Esophagus squamous epithelium (tissue), 5 donors: Measurements from ENCODE around the gene FGFRL1. TPM values are rescaled to one million over a fixed set of nuclear protein-coding genes. Genes with fewer than 3 reads are reported as not detected.

Source experiments
- DNase-seq: peaks from one replicate; lab custom pipeline; 2025; lab: John Stamatoyannopoulos, UW
- H3K27ac ChIP-seq, 4 donors: fragments of 200-600 bp; sonication (generic); one replicate each; pipeline ENCODE4 v1.5.1; 2016 to 2019; ENCODE audit warnings: mild to moderate bottlenecking in 1 of 4
- H3K27me3 ChIP-seq, 4 donors: fragments of 200-600 bp; sonication (generic); 1 replicate in 3 of 4; 2 replicates in 1 of 4; pipeline versions ENCODE4 v1.5.1 to v1.6.0; 2017 to 2021; ENCODE audit warnings: antibody characterized with exemption in 1 of 4
- H3K36me3 ChIP-seq, 3 donors: fragments of 200-600 bp; sonication (generic); one replicate each; pipeline ENCODE4 v1.5.1; 2016 to 2019
- H3K4me1 ChIP-seq, 3 donors: fragments of 200-600 bp; sonication (generic); one replicate each; pipeline ENCODE4 v1.5.1; 2017 to 2019
- H3K4me3 ChIP-seq, 4 donors: fragments of 200-600 bp; sonication (generic); 1 replicate in 3 of 4; 2 replicates in 1 of 4; pipeline ENCODE4 v1.5.1; 2016 to 2019; ENCODE audit warnings: mild to moderate bottlenecking in 2 of 4, moderate library complexity in 1 of 4
- H3K9me3 ChIP-seq, 3 donors: fragments of 200-600 bp; sonication (generic); one replicate each; pipeline ENCODE4 v1.5.1; 2016 to 2019
- POLR2A ChIP-seq, 4 donors: fragments of 450-650 bp; IDR thresholded peaks; one replicate each; pipeline ENCODE4 v1.6.1; 2017; ENCODE audit warnings: antibody characterized with exemption in 4 of 4, mild to moderate bottlenecking in 4 of 4, moderate library complexity in 3 of 4
- WGBS, 2 donors: methylation state at CpG; one replicate each; pipeline ENCODE4 v1.1.5; 2018; 5-methylcytosine and 5-hydroxymethylcytosine counted together
- intact Hi-C: fragments of 100-400 bp; cut with DNase I; formaldehyde crosslinking; loops from one replicate; pipeline ENCODE4 v1.15.0; 2022
- total RNA-seq, 4 donors: library from RNA; depleted of rRNA; stranded (reverse); fragments of >200 nt; gene quantifications; one replicate each; pipeline ENCODE4 v1.1.0, GENCODE V29; 2016
- TF ChIP-seq, protein P1 (sequence below), 6 experiments: fragments of 450-650 bp in 4 of 6; fragments of 200-600 bp in 2 of 6; sonication (generic) in 2 of 6; IDR thresholded peaks; one replicate each; pipeline ENCODE4 v1.5.1; 2016 to 2019; ENCODE audit warnings: antibody characterized with exemption in 6 of 6, mild to moderate bottlenecking in 4 of 6, moderate library complexity in 4 of 6
- donor health status: DM: yes; HTN: yes; CAD: no.

The FGFRL1 gene
- total RNA-seq, 4 donors from 2014 or later, result 2.8 to 10.1 (median 4.7) TPM

DNA sequence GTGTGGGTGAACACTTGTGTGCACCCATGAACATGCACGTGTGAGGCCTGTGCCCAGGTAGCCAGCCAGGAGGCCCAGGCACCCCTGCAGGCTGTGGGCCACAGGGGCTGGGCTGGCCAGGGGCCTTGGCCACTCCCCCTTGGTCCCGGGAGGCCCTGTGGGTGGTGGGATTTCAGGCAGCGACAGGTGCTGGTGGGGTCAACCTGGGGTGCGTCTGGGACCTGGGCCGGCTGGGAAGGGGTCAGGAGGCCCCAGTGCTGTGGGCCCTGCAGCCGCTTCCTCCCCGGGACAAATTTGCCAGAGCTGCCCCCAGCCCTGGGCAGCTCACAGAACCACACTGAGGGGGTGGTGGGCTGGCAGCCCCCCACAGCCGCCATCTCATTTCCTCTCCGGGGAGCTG lies 7.9 kb downstream of the FGFRL1 start:
- no peak for TF ChIP-seq POLR2A (IDR thresholded peaks at IDR 0.05)
- TF ChIP-seq, protein P1, sequence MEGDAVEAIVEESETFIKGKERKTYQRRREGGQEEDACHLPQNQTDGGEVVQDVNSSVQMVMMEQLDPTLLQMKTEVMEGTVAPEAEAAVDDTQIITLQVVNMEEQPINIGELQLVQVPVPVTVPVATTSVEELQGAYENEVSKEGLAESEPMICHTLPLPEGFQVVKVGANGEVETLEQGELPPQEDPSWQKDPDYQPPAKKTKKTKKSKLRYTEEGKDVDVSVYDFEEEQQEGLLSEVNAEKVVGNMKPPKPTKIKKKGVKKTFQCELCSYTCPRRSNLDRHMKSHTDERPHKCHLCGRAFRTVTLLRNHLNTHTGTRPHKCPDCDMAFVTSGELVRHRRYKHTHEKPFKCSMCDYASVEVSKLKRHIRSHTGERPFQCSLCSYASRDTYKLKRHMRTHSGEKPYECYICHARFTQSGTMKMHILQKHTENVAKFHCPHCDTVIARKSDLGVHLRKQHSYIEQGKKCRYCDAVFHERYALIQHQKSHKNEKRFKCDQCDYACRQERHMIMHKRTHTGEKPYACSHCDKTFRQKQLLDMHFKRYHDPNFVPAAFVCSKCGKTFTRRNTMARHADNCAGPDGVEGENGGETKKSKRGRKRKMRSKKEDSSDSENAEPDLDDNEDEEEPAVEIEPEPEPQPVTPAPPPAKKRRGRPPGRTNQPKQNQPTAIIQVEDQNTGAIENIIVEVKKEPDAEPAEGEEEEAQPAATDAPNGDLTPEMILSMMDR (IDR thresholded peaks at IDR 0.05), result no peak
- WGBS, 2 donors, result no CpG with 5 or more reads among the region's 9 CpGs
- Histone ChIP-seq H3K9me3 (no peaks in the 10 kb centered on the region), H3K4me3 (no peak overlapping the region), H3K27ac (no peak overlapping the region), H3K36me3 (peaks cover 0 to 7% (median 0%) of the 10 kb centered on the region in 3 donors), H3K4me1 (no peaks in the 10 kb centered on the region), H3K27me3 (no peaks in the 10 kb centered on the region)
- intact Hi-C loops, result no loop called here
- DNase-seq, result no peak

DNA sequence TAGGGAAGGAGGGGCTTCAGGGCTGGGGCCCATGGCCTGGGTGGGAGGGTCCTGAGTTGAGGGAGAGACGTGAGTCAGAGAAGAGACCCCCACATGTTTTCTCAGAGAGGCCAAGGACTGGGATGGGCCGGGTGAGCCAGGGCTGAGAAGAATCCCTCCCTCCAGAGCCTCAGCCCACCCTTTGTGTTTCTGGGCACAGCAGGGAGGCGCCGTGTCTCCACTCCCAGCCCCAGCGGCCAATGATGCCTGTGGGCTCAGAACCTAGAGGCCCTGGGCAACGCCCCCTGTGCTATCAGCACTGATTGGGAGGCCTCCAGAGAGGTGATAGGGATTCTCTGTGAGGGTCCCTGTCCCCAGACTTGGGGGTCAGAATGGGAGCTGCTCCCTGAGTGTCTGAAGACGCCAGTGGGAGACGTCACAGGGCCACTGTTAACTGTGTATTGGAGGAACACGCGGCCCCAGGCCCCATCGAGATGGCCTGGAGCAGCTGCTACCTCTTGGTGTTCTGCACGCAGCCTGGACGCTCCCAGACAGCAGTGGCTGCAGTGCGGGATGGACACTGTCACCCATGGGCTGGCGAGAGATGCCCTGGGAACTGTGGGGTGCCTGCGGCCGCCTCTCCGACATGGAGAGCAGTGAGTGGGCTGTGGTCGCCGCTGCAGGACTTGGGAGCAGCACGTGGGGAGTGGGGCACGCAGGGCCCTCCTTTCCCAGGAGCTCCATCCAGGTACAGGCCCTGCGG lies 8.5 kb downstream of the FGFRL1 start:
- TF ChIP-seq POLR2A (IDR thresholded peaks at IDR 0.05), result no peak
- TF ChIP-seq, protein P1 (IDR thresholded peaks at IDR 0.05), result no peak
- 63% methylated on average over 2 of the region's 23 CpGs; no CpG with 5 or more reads in 1 of the 2 donors for WGBS, 2 donors
- intact Hi-C loops, result no loop called here

DNA sequence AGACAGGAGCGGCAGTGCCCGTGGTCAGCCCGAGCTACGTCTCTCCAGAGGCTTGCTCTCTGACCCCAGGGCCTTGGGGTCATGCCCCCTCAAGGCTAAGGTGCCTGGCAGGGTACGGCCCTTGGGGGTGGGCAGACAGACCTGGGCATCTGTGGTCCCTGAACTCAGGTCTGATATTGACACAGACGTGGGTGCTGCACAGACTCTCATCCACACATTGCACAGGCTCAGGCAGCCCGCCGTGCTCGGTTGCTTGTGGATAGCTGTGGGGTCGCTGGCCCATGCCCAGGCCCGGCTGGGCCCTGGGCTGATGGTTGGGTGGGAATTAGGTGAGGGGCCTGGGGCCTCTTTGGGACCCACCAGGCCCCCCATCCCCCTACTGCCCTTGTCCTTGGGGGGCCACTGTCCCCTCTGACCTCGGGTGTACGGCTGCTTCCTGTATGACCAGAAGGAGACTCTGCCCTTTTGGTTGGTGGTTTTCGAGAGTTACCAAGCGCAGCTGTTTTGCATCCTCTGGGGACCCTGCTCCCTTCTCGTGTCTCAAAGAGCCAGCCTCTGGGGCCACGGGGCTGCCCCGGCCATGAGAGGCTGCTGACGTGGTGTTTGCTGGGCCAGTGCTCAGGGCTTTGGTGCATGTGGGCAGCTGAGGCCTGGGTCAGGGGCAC lies 10.1 kb downstream of the FGFRL1 start:
- TF ChIP-seq POLR2A (IDR thresholded peaks at IDR 0.05), result no peak
- TF ChIP-seq, protein P1 (IDR thresholded peaks at IDR 0.05), result no peak
- 100% methylated on average over 4 of the region's 19 CpGs; no CpG with 5 or more reads in 1 of the 2 donors for WGBS, 2 donors
- intact Hi-C loops, result no loop called here
- DNase-seq, result no peak
- no peaks in the 10 kb centered on the region for H3K9me3 ChIP-seq
- no peak overlapping the region for H3K27ac ChIP-seq
- H3K4me1 ChIP-seq, result peaks cover 0 to 7% (median 0%) of the 10 kb centered on the region in 3 donors
- no peak overlapping the region for H3K4me3 ChIP-seq
- peaks cover 0 to 19% (median 0%) of the 10 kb centered on the region in 3 donors for H3K36me3 ChIP-seq
- no peaks in the 10 kb centered on the region for H3K27me3 ChIP-seq

More for the DNA sequence above, 8.5 kb downstream of the FGFRL1 start:
- no peaks in the 10 kb centered on the region for H3K9me3 ChIP-seq
- H3K27ac ChIP-seq, result no peak overlapping the region
- no peaks in the 10 kb centered on the region for H3K4me1 ChIP-seq
- H3K27me3 ChIP-seq, result no peaks in the 10 kb centered on the region
- no peak for DNase-seq
- peaks cover 0 to 13% (median 0%) of the 10 kb centered on the region in 3 donors for H3K36me3 ChIP-seq
- H3K4me3 ChIP-seq, result no peak overlapping the region

DNA sequence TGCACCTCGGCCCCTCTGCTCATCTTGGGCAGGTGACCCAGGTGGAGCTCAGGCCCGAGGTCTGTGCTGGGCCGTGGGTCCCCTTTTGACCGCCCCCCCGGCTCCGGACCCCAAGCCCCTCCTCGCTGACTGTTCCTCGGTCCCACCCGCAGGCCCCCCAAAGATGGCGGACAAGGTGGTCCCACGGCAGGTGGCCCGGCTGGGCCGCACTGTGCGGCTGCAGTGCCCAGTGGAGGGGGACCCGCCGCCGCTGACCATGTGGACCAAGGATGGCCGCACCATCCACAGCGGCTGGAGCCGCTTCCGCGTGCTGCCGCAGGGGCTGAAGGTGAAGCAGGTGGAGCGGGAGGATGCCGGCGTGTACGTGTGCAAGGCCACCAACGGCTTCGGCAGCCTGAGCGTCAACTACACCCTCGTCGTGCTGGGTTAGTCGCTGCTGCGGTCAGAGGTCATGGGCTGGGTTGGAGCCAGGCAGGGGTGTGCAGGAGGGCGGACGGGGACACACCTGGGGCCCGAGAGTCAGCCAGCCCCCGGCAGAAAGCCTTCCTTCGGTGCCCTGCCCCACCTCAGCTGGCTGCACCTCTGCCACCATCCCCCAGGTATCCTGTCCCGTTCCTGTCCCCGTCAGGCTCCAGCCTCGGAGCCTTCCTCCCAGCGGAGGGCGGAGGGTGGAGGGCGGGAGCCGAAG lies 10.8 kb downstream of the FGFRL1 start:
- Histone ChIP-seq H3K4me3 (no peak overlapping the region), H3K27ac (no peak overlapping the region), H3K9me3 (no peaks in the 10 kb centered on the region), H3K27me3 (no peaks in the 10 kb centered on the region), H3K36me3 (peaks cover 0 to 19% (median 0%) of the 10 kb centered on the region in 3 donors), H3K4me1 (peaks cover 0 to 7% (median 0%) of the 10 kb centered on the region in 3 donors)
- intact Hi-C loops, result no loop called here
- WGBS, 2 donors, result 80% methylated on average over 1 of the region's 46 CpGs; no CpG with 5 or more reads in 1 of the 2 donors
- TF ChIP-seq POLR2A (IDR thresholded peaks at IDR 0.05), result no peak
- TF ChIP-seq, protein P1 (IDR thresholded peaks at IDR 0.05), result no peak
- no peak for DNase-seq
